Neural cell (in vitro differentiated cells): ENCODE measurements around the gene PLAGL1. TPM values are rescaled to one million over a fixed set of nuclear protein-coding genes. Genes with fewer than 3 reads are reported as not detected.

Experiments
- H2AFZ ChIP-seq: fragments of 200-600, 300-800 bp; sonication (generic), shearing (Covaris generic); 2 replicates; pipeline ENCODE4 v1.6.0; 2014; ENCODE audit warnings: low read depth, mild to moderate bottlenecking, antibody characterized with exemption, low read length, moderate library complexity
- H3F3A ChIP-seq: fragments of 200-600 bp; shearing (Covaris generic); 2 replicates; pipeline ENCODE4 v1.6.1; 2016; ENCODE audit warnings: mild to moderate bottlenecking, moderate library complexity, mixed read lengths, antibody characterized with exemption, low read length; ENCODE audit not compliant: insufficient read depth, poor library complexity, severe bottlenecking
- H3K27ac ChIP-seq: fragments of 200-600, 300-800 bp; sonication (generic), shearing (Covaris generic); 2 replicates; pipeline ENCODE4 v1.5.1; 2014; ENCODE audit warnings: mild to moderate bottlenecking, low read length, moderate library complexity
- H3K27me3 ChIP-seq: fragments of 300-800, 200-600 bp; sonication (generic), shearing (Covaris generic); 2 replicates; pipeline ENCODE4 v1.6.0; 2014; ENCODE audit warnings: mild to moderate bottlenecking, low read depth, low read length, moderate library complexity; ENCODE audit not compliant: insufficient read depth
- H3K36me3 ChIP-seq: fragments of 300-800, 200-600 bp; sonication (generic), shearing (Covaris generic); 2 replicates; pipeline ENCODE4 v1.5.1; 2014; ENCODE audit warnings: mild to moderate bottlenecking, antibody characterized with exemption, low read length, moderate library complexity; ENCODE audit not compliant: insufficient read depth
- H3K4me2 ChIP-seq: fragments of 300-800, 200-600 bp; sonication (generic), shearing (Covaris generic); 2 replicates; pipeline ENCODE4 v1.6.0; 2014; ENCODE audit warnings: mild to moderate bottlenecking, low read length
- H3K4me3 ChIP-seq: fragments of 300-800, 200-600 bp; sonication (generic), shearing (Covaris generic); 2 replicates; pipeline ENCODE4 v1.5.1; 2014; ENCODE audit warnings: mild to moderate bottlenecking, low read length, moderate library complexity
- H3K79me2 ChIP-seq: fragments of 200-600 bp; shearing (Covaris generic); replicated peaks from 2 replicates; pipeline ENCODE4 v1.6.0; 2014; ENCODE audit warnings: mild to moderate bottlenecking, low read length, moderate library complexity; ENCODE audit not compliant: insufficient read depth
- H3K9ac ChIP-seq: fragments of 300-800, 200-600 bp; sonication (generic), shearing (Covaris generic); 2 replicates; pipeline ENCODE4 v1.6.1; 2016; ENCODE audit warnings: mild to moderate bottlenecking, low read length, mixed read lengths
- H3K9me2 ChIP-seq: fragments of 200-600 bp; shearing (Covaris generic); 2 replicates; pipeline ENCODE4 v1.6.1; 2016; ENCODE audit warnings: mild to moderate bottlenecking, low read length, mixed read lengths; ENCODE audit not compliant: insufficient read depth
- H3K9me3 ChIP-seq: fragments of 200-600, 300-800 bp; sonication (generic), shearing (Covaris generic); 2 replicates; pipeline ENCODE4 v1.6.1; 2016; ENCODE audit warnings: mild to moderate bottlenecking, mixed run types, low read length, moderate library complexity, mixed read lengths
- H4K20me1 ChIP-seq: fragments of 200-600 bp; shearing (Covaris generic); 2 replicates; pipeline ENCODE4 v1.6.1; 2016; ENCODE audit warnings: mild to moderate bottlenecking, mixed run types; ENCODE audit not compliant: insufficient read depth
- EP300 ChIP-seq: fragments of 450-650 bp; conservative IDR thresholded peaks from 2 replicates; pipeline ENCODE4 v1.6.1; 2014; ENCODE audit warnings: antibody characterized with exemption, mild to moderate bottlenecking, moderate library complexity; ENCODE audit not compliant: poor library complexity, severe bottlenecking
- EZH2 ChIP-seq: fragments of 200-600, 300-800 bp; shearing (Covaris generic), sonication (generic); IDR thresholded peaks from 2 replicates; pipeline ENCODE4 v1.6.1; 2014; ENCODE audit warnings: antibody characterized with exemption, low read length, borderline replicate concordance, mild to moderate bottlenecking; ENCODE audit not compliant: insufficient read depth, poor library complexity, severe bottlenecking
- MXI1 ChIP-seq: fragments of 450-650 bp; conservative IDR thresholded peaks from 2 replicates; pipeline ENCODE4 v1.6.1; 2014; ENCODE audit warnings: antibody characterized with exemption, mild to moderate bottlenecking; ENCODE audit not compliant: poor library complexity, severe bottlenecking
- POLR2AphosphoS5 ChIP-seq: IDR thresholded peaks from 2 replicates; pipeline ENCODE4 v1.6.1; 2012
- RAD21 ChIP-seq: fragments of 450-650 bp; conservative IDR thresholded peaks from 2 replicates; pipeline ENCODE4 v1.6.1; 2014; ENCODE audit warnings: antibody characterized with exemption, mild to moderate bottlenecking, moderate library complexity
- SMC3 ChIP-seq: fragments of 450-650 bp; conservative IDR thresholded peaks from 2 replicates; pipeline ENCODE4 v1.6.1; 2014; ENCODE audit warnings: antibody characterized with exemption, mild to moderate bottlenecking, moderate library complexity; ENCODE audit not compliant: poor library complexity
- TAF1 ChIP-seq: IDR thresholded peaks from 2 replicates; pipeline ENCODE4 v1.6.1; 2012; ENCODE audit warnings: low read depth
- polyA plus RNA-seq: library from polyadenylated mRNA; depleted of rRNA; stranded (reverse); fragments of >200 nt; gene quantifications from 2 replicates; pipeline ENCODE4 v1.2.3, GENCODE V29; 2014
- TF ChIP-seq, protein P1 (sequence below): IDR thresholded peaks from 2 replicates; pipeline ENCODE4 v1.6.1; 2012; ENCODE audit warnings: borderline replicate concordance
- TF ChIP-seq, protein P2 (sequence below): fragments of 450-650 bp; IDR thresholded peaks from 2 replicates; pipeline ENCODE4 v1.5.1; 2014; ENCODE audit warnings: antibody characterized with exemption, mild to moderate bottlenecking, moderate library complexity; ENCODE audit not compliant: poor library complexity, severe bottlenecking

Gene PLAGL1
- polyA plus RNA-seq, 1 donor from 2014 or later = 22.3 TPM

DNA sequence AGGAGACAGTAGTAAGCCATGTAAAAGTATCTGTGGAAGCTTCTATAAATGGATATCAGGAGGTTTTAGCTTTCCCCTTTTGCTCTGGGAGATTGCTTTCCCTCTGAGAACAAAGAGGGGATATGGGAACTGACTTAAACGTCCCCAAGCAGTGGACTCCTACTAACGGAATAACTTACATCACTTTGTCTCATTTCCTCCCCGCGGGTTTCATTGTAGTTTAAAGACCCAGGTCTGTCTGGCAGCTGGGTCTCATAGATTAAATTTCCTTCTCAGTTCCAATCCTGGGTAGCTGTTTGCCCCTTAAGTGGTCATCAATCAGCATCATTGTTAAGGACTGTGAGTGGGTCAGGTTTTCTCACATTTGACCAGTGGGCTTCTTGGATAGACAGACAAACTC lies 68.7 kb downstream of the PLAGL1 start:
- TF ChIP-seq POLR2AphosphoS5 (no peak), EZH2 (no peak), SMC3 (no peak), MXI1 (no peak), RAD21 (no peak), TAF1 (no peak), EP300 (no peak)
- TF ChIP-seq, protein P1, sequence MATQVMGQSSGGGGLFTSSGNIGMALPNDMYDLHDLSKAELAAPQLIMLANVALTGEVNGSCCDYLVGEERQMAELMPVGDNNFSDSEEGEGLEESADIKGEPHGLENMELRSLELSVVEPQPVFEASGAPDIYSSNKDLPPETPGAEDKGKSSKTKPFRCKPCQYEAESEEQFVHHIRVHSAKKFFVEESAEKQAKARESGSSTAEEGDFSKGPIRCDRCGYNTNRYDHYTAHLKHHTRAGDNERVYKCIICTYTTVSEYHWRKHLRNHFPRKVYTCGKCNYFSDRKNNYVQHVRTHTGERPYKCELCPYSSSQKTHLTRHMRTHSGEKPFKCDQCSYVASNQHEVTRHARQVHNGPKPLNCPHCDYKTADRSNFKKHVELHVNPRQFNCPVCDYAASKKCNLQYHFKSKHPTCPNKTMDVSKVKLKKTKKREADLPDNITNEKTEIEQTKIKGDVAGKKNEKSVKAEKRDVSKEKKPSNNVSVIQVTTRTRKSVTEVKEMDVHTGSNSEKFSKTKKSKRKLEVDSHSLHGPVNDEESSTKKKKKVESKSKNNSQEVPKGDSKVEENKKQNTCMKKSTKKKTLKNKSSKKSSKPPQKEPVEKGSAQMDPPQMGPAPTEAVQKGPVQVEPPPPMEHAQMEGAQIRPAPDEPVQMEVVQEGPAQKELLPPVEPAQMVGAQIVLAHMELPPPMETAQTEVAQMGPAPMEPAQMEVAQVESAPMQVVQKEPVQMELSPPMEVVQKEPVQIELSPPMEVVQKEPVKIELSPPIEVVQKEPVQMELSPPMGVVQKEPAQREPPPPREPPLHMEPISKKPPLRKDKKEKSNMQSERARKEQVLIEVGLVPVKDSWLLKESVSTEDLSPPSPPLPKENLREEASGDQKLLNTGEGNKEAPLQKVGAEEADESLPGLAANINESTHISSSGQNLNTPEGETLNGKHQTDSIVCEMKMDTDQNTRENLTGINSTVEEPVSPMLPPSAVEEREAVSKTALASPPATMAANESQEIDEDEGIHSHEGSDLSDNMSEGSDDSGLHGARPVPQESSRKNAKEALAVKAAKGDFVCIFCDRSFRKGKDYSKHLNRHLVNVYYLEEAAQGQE = no peak
- TF ChIP-seq, protein P2, sequence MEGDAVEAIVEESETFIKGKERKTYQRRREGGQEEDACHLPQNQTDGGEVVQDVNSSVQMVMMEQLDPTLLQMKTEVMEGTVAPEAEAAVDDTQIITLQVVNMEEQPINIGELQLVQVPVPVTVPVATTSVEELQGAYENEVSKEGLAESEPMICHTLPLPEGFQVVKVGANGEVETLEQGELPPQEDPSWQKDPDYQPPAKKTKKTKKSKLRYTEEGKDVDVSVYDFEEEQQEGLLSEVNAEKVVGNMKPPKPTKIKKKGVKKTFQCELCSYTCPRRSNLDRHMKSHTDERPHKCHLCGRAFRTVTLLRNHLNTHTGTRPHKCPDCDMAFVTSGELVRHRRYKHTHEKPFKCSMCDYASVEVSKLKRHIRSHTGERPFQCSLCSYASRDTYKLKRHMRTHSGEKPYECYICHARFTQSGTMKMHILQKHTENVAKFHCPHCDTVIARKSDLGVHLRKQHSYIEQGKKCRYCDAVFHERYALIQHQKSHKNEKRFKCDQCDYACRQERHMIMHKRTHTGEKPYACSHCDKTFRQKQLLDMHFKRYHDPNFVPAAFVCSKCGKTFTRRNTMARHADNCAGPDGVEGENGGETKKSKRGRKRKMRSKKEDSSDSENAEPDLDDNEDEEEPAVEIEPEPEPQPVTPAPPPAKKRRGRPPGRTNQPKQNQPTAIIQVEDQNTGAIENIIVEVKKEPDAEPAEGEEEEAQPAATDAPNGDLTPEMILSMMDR = no peak
- no peak overlapping the region for H2AFZ ChIP-seq
- no peak overlapping the region for H3K27ac ChIP-seq

DNA sequence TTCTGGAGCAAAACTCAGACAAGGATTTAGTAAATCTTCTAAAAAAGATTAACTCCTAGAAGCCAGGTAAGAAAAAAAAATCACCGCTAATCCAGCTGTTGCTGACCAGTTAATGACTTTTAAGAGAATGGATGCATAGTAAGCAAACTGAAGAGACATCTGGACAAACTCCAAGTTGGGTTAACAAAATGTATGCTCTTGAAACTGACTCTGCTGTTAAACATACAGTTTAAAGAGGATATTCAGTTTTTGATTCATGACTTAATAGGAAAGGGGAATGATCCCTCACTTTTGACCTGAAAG lies 70.4 kb downstream of the PLAGL1 start:
- no peak overlapping the region for H3K4me3 ChIP-seq
- no peak overlapping the region for H3K27ac ChIP-seq
- peaks cover 3% of the 10 kb centered on the region for H3K9me3 ChIP-seq
- no peak overlapping the region for H2AFZ ChIP-seq
- H3K79me2 ChIP-seq = no peaks in the 10 kb centered on the region
- no peak overlapping the region for H3K4me2 ChIP-seq
- H3K9ac ChIP-seq = no peak overlapping the region
- H3F3A ChIP-seq = no peaks in the 10 kb centered on the region
- H3K9me2 ChIP-seq = no peaks in the 10 kb centered on the region
- no peaks in the 10 kb centered on the region for H3K36me3 ChIP-seq
- H4K20me1 ChIP-seq = no peaks in the 10 kb centered on the region
- no peaks in the 10 kb centered on the region for H3K27me3 ChIP-seq
- no peak for TF ChIP-seq MXI1
- TF ChIP-seq, protein P2 = no peak
- no peak for TF ChIP-seq POLR2AphosphoS5
- TF ChIP-seq, protein P1 = no peak
- TF ChIP-seq EZH2 = no peak
- no peak for TF ChIP-seq TAF1
- TF ChIP-seq EP300 = no peak
- no peak for TF ChIP-seq RAD21
- no peak for TF ChIP-seq SMC3

More for the DNA sequence above, 68.7 kb downstream of the PLAGL1 start:
- no peak overlapping the region for H3K9ac ChIP-seq
- no peaks in the 10 kb centered on the region for H3F3A ChIP-seq
- no peaks in the 10 kb centered on the region for H3K36me3 ChIP-seq
- no peaks in the 10 kb centered on the region for H3K27me3 ChIP-seq
- no peak overlapping the region for H3K4me2 ChIP-seq
- H3K79me2 ChIP-seq = no peaks in the 10 kb centered on the region
- H3K4me3 ChIP-seq = no peak overlapping the region
- H3K9me3 ChIP-seq = no peaks in the 10 kb centered on the region
- H4K20me1 ChIP-seq = no peaks in the 10 kb centered on the region
- no peaks in the 10 kb centered on the region for H3K9me2 ChIP-seq
